Spleen (tissue), 11 donors: ENCODE measurements around the gene HORMAD2. TPM values are rescaled to one million over a fixed set of nuclear protein-coding genes. Genes with fewer than 3 reads are reported as not detected.

ENCODE experiments used
- DNase-seq: peaks from one replicate; pipeline ENCODE4 v3.0.0-alpha.2; 2020
- H3K27ac ChIP-seq, 8 donors: fragments of 200-600 bp; sonication (generic) in 7 of 8; 1 replicate in 4 of 8; 2 replicates in 4 of 8; pipeline versions ENCODE4 v1.5.0 to v1.8.0; 2016 to 2021; ENCODE audit warnings: inconsistent platforms in 4 of 8, mild to moderate bottlenecking in 4 of 8, moderate library complexity in 1 of 8
- H3K27me3 ChIP-seq, 7 donors: fragments of 200-600 bp; sonication (generic) in 6 of 7; replicated peaks in 1 of 7; 1 replicate in 4 of 7; 2 replicates in 3 of 7; pipeline versions ENCODE4 v1.5.0 to v1.8.0; 2016 to 2021; ENCODE audit warnings: inconsistent platforms in 3 of 7, mild to moderate bottlenecking in 1 of 7
- H3K36me3 ChIP-seq, 6 donors: fragments of 200-600 bp; sonication (generic) in 5 of 6; 1 replicate in 4 of 6; 2 replicates in 2 of 6; pipeline versions ENCODE4 v1.5.0 to v1.8.0; 2016 to 2021; ENCODE audit warnings: inconsistent platforms in 2 of 6
- H3K4me1 ChIP-seq, 6 donors: fragments of 200-600 bp; sonication (generic) in 5 of 6; 1 replicate in 3 of 6; 2 replicates in 3 of 6; pipeline versions ENCODE4 v1.5.0 to v1.8.0; 2016 to 2021; ENCODE audit warnings: inconsistent platforms in 3 of 6
- H3K4me3 ChIP-seq, 8 donors: fragments of 200-600 bp; sonication (generic) in 7 of 8; 1 replicate in 4 of 8; 2 replicates in 4 of 8; pipeline versions ENCODE4 v1.5.0 to v1.8.0; 2016 to 2021; ENCODE audit warnings: inconsistent platforms in 4 of 8, mild to moderate bottlenecking in 4 of 8, moderate library complexity in 2 of 8
- H3K9me3 ChIP-seq, 8 donors: fragments of 200-600 bp; sonication (generic) in 7 of 8; 1 replicate in 4 of 8; 2 replicates in 4 of 8; pipeline versions ENCODE4 v1.5.0 to v1.8.0; 2016 to 2021; ENCODE audit warnings: inconsistent platforms in 4 of 8
- CTCF ChIP-seq, 11 experiments: fragments of 200-600 bp in 7 of 11; fragments of 450-650 bp in 4 of 11; sonication (generic) in 4 of 11; IDR thresholded peaks in 8 of 11; conservative IDR thresholded peaks in 3 of 11; 1 replicate in 7 of 11; 2 replicates in 4 of 11; pipeline versions ENCODE4 v1.4.0 to v1.8.0; 2016 to 2021; ENCODE audit warnings: antibody characterized with exemption in 11 of 11, inconsistent platforms in 4 of 11, mild to moderate bottlenecking in 1 of 11
- POLR2A ChIP-seq, 3 donors: fragments of 450-650 bp; IDR thresholded peaks; one replicate each; pipeline ENCODE4 v1.5.1; 2017; ENCODE audit warnings: antibody characterized with exemption in 3 of 3, mild to moderate bottlenecking in 1 of 3
- POLR2AphosphoS5 ChIP-seq, 3 donors: sonication (generic); formaldehyde crosslinking; IDR thresholded peaks; one replicate each; pipeline ENCODE4 v1.5.1; 2017; ENCODE audit warnings: antibody characterized with exemption in 3 of 3
- WGBS, 5 donors: extraction: QIAGEN DNeasy Blood & Tissue Kit in 3 of 5; methylation state at CpG; one replicate each; pipeline versions ENCODE4 v1.1.5 to v1.1.7; 2013 to 2018; 5-methylcytosine and 5-hydroxymethylcytosine counted together
- intact Hi-C: fragments of 100-400 bp; cut with DNase I; formaldehyde crosslinking; loops from one replicate; pipeline ENCODE4 v1.15.0; 2023; ENCODE audit warnings: low total_unique reads
- polyA plus RNA-seq, 3 donors: library from polyadenylated mRNA; stranded (reverse); fragments of 200-250 nt; gene quantifications; one replicate each; pipeline ENCODE4 v1.2.1, GENCODE V29; 2013
- total RNA-seq, 7 donors: library from RNA; depleted of rRNA in 3 of 7; stranded (reverse); fragments of >200 nt in 3 of 7; fragmentation: NEBNext Ultra II Directional in 4 of 7; extraction: Animal tissue kit (Norgen Biotek cat#: 25700) in 4 of 7; gene quantifications; one replicate each; pipeline versions ENCODE4 v1.1.0 to v1.2.1, GENCODE V29; 2016 to 2021
- donor health status: healthy with polysubstance abuse.
- donor health status: DM: no; HTN: no; CAD: no; lungs with moderate emphysema.
- donor health status: DM: no; HTN: no; CAD: no.
- donor health status: Bipolar disorder and iron deficiency.
- donor health status: healthy.
- donor health status: DM: no; HTN: no; CAD: no.
- donor health status: DM: yes; HTN: yes; CAD: no.

The HORMAD2 gene
- total and polyA plus RNA-seq, 10 donors: not detected

- Histone ChIP-seq H3K4me3 (no peak overlapping the region), H3K27ac (no peak overlapping the region), H3K9me3 (no peaks in the 10 kb centered on the region), H3K4me1 (no peaks in the 10 kb centered on the region), H3K27me3 (no peaks in the 10 kb centered on the region), H3K36me3 (no peaks in the 10 kb centered on the region)
- no peak for DNase-seq
- intact Hi-C loops: no loop called here
- TF ChIP-seq CTCF (IDR thresholded peaks at IDR 0.05 in 8 of 11, conservative IDR thresholded peaks at IDR 0.05 in 3 of 11): no peak
- TF ChIP-seq POLR2AphosphoS5 (IDR thresholded peaks at IDR 0.05): no peak
- no peak for TF ChIP-seq POLR2A (IDR thresholded peaks at IDR 0.05)
- 60 to 86% (median 69%) methylated on average over 1 of the region's 1 CpG for WGBS, 5 donors
Observed at GRCh38 chr22:30127749-30128166, 47.5 kb downstream of the HORMAD2 start.

- Histone ChIP-seq H3K27me3 (no peaks in the 10 kb centered on the region), H3K36me3 (no peaks in the 10 kb centered on the region), H3K4me3 (no peak overlapping the region), H3K27ac (no peak overlapping the region), H3K4me1 (no peaks in the 10 kb centered on the region), H3K9me3 (no peaks in the 10 kb centered on the region)
- TF ChIP-seq CTCF (IDR thresholded peaks at IDR 0.05 in 8 of 11, conservative IDR thresholded peaks at IDR 0.05 in 3 of 11): no peak
- no peak for TF ChIP-seq POLR2AphosphoS5 (IDR thresholded peaks at IDR 0.05)
- no peak for TF ChIP-seq POLR2A (IDR thresholded peaks at IDR 0.05)
- 68 to 89% (median 77%) methylated on average over 2 of the region's 2 CpGs for WGBS, 5 donors
- intact Hi-C loops: no loop called here
- no peak for DNase-seq
Observed at GRCh38 chr22:30128511-30128910, 48.2 kb downstream of the HORMAD2 start.

- no peak for TF ChIP-seq POLR2A (IDR thresholded peaks at IDR 0.05)
- TF ChIP-seq POLR2AphosphoS5 (IDR thresholded peaks at IDR 0.05): no peak
- no peak for TF ChIP-seq CTCF (IDR thresholded peaks at IDR 0.05 in 8 of 11, conservative IDR thresholded peaks at IDR 0.05 in 3 of 11)
- no peaks in the 10 kb centered on the region for H3K9me3 ChIP-seq
- 93 to 100% (median 97%) methylated on average over 1 of the region's 1 CpG for WGBS, 5 donors
- no peak for DNase-seq
- no peaks in the 10 kb centered on the region for H3K4me1 ChIP-seq
- no peaks in the 10 kb centered on the region for H3K27me3 ChIP-seq
- H3K36me3 ChIP-seq: no peaks in the 10 kb centered on the region
- intact Hi-C loops: no loop called here
- H3K4me3 ChIP-seq: no peak overlapping the region
- H3K27ac ChIP-seq: no peak overlapping the region
Observed at GRCh38 chr22:30129636-30130035, 49.4 kb downstream of the HORMAD2 start.

GRCh38 chr22:30132290-30132996, 52.2 kb downstream of the HORMAD2 start:
- intact Hi-C loops: no loop called here
- Histone ChIP-seq H3K36me3 (no peaks in the 10 kb centered on the region), H3K9me3 (no peaks in the 10 kb centered on the region), H3K27ac (no peak overlapping the region), H3K4me1 (no peaks in the 10 kb centered on the region), H3K27me3 (no peaks in the 10 kb centered on the region), H3K4me3 (no peak overlapping the region)
- WGBS, 5 donors: 73 to 83% (median 77%) methylated on average over 4 of the region's 4 CpGs
- DNase-seq: no peak
- TF ChIP-seq POLR2A (IDR thresholded peaks at IDR 0.05) (no peak), POLR2AphosphoS5 (IDR thresholded peaks at IDR 0.05) (no peak), CTCF (IDR thresholded peaks at IDR 0.05 in 8 of 11, conservative IDR thresholded peaks at IDR 0.05 in 3 of 11) (no peak)
